Brain microvascular endothelial cell (primary cell): ENCODE results near the gene HYOU1.

Experiments
- DNase-seq: peaks from one replicate; pipeline ENCODE4 v3.0.0-alpha.2; 2020
- H3K27ac ChIP-seq: fragments of 250-450 bp; sonication (Bioruptor Pico); 2 replicates; pipeline ENCODE4 v1.5.1; 2020; ENCODE audit warnings: mild to moderate bottlenecking, moderate library complexity
- H3K27me3 ChIP-seq: fragments of 250-450 bp; sonication (Bioruptor Pico); replicated peaks from 2 replicates; pipeline ENCODE4 v1.5.1; 2020; ENCODE audit warnings: mild to moderate bottlenecking
- H3K36me3 ChIP-seq: fragments of 250-450 bp; sonication (Bioruptor Pico); replicated peaks from 2 replicates; pipeline ENCODE4 v1.5.1; 2020; ENCODE audit warnings: mild to moderate bottlenecking
- H3K4me3 ChIP-seq: 2 replicates; pipeline ENCODE4 v1.5.1; 2011; ENCODE audit warnings: low read depth, mild to moderate bottlenecking, control low read depth, low read length, moderate library complexity
- in situ Hi-C: cut with HindIII; loops from 2 replicates; pipeline ENCODE4 v1.10.0; 2017; ENCODE audit warnings: low sequenced_read_pairs, low pct_ligation_motif_present
- TF ChIP-seq, protein P1 (sequence below): IDR thresholded peaks from 2 replicates; pipeline ENCODE4 v1.5.1; 2011; ENCODE audit warnings: low read depth, mild to moderate bottlenecking, moderate library complexity, low read length, control low read depth, inconsistent platforms; ENCODE audit errors: missing control alignments

The HYOU1 gene

GRCh38 chr11:119078675-119079420 is 21.8 kb upstream of the HYOU1 start:
- H3K36me3 ChIP-seq: peaks cover 40% of the 10 kb centered on the region

GRCh38 chr11:119077839-119078238 is 20.8 kb upstream of the HYOU1 start:
- Histone ChIP-seq H3K4me3 (no peak overlapping the region), H3K27me3 (no peaks in the 10 kb centered on the region), H3K36me3 (peaks cover 50% of the 10 kb centered on the region), H3K27ac (no peak overlapping the region)
- TF ChIP-seq, protein P1, sequence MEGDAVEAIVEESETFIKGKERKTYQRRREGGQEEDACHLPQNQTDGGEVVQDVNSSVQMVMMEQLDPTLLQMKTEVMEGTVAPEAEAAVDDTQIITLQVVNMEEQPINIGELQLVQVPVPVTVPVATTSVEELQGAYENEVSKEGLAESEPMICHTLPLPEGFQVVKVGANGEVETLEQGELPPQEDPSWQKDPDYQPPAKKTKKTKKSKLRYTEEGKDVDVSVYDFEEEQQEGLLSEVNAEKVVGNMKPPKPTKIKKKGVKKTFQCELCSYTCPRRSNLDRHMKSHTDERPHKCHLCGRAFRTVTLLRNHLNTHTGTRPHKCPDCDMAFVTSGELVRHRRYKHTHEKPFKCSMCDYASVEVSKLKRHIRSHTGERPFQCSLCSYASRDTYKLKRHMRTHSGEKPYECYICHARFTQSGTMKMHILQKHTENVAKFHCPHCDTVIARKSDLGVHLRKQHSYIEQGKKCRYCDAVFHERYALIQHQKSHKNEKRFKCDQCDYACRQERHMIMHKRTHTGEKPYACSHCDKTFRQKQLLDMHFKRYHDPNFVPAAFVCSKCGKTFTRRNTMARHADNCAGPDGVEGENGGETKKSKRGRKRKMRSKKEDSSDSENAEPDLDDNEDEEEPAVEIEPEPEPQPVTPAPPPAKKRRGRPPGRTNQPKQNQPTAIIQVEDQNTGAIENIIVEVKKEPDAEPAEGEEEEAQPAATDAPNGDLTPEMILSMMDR: no peak
- in situ Hi-C loops: no loop called here
- no peak for DNase-seq

More at GRCh38 chr11:119078675-119079420, 21.8 kb upstream of the HYOU1 start:
- in situ Hi-C loops: no loop called here
- H3K4me3 ChIP-seq: no peak overlapping the region
- no peaks in the 10 kb centered on the region for H3K27me3 ChIP-seq
- TF ChIP-seq, protein P1: no peak
- DNase-seq: no peak
- H3K27ac ChIP-seq: no peak overlapping the region

DNA sequence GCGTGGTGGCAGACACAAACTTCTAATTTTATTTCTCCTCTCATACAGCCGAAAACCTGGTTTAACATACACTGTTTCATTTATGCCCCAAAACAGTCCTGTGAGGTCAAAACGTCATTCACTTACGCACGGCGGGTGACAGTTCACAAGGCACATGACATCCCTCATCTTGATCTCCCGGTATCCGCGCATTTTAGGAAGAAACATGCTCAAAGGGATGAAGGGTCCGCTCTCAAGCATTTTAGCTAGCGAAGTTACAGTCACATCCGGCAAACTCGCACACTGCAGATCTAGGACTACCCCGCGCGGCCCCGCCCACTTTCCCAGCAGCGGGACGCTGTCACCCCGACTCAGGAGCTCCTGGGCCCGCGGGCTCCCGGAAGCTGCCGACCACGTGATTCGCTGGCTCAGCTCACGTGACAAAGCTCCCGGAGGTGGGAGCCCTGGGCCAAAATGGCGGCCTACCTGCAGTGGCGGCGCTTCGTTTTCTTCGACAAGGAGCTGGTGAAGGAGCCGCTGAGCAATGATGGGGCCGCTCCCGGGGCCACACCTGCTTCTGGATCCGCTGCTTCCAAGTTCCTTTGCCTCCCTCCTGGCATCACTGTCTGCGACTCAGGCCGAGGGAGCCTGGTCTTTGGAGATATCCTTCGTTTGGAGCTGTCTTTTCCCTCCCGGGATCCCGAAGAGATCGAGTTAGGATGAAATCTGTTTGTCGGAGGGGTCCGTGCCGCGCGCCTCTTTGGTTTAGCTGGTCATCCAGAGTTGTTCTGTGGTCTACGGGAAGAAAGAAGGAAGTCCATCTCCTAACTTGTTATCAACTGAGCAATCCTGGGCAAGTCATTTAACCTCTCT is 10.6 kb upstream of the HYOU1 start, which contains the start of gene VPS11:
TSS of gene VPS11 (plus strand) at position 448 of the 852 bp plus-strand sequence. CDS start at position 454, 6 bp downstream.
- peak; percentile 95 for DNase-seq
- in situ Hi-C loops: no loop called here
- peak within 1 kb of the TSS; percentile 96 for H3K4me3 ChIP-seq
- peak within 1 kb of the TSS; percentile 63 for H3K27ac ChIP-seq
- peaks cover 18% of the 10 kb centered on the region for H3K36me3 ChIP-seq
- no peaks in the 10 kb centered on the region for H3K27me3 ChIP-seq
- TF ChIP-seq, protein P1: no peak

GRCh38 chr11:119065369-119065768 is 8.4 kb upstream of the HYOU1 start:
- Histone ChIP-seq H3K27me3 (no peaks in the 10 kb centered on the region), H3K27ac (no peak overlapping the region), H3K4me3 (no peak overlapping the region), H3K36me3 (peaks cover 3% of the 10 kb centered on the region)
- in situ Hi-C loops: no loop called here
- DNase-seq: peak; percentile 31
- TF ChIP-seq, protein P1: peak; percentile 78

GRCh38 chr11:119062779-119063178 is 5.8 kb upstream of the HYOU1 start:
- H3K36me3 ChIP-seq: no peaks in the 10 kb centered on the region
- no peak overlapping the region for H3K27ac ChIP-seq
- H3K27me3 ChIP-seq: no peaks in the 10 kb centered on the region
- TF ChIP-seq, protein P1: no peak
- H3K4me3 ChIP-seq: no peak overlapping the region
- in situ Hi-C loops: no loop called here
- DNase-seq: peak; percentile 51
